K562 (cell line): Measurements from ENCODE around the gene XIRP1. TPM values are rescaled to one million over a fixed set of nuclear protein-coding genes. Genes with fewer than 3 reads are reported as not detected.

Source experiments
- ATAC-seq: fragments of 200-7000 bp; cut with Tn5 transposase; 3 replicates; pipeline ENCODE4 v1.9.1; 2020; ENCODE audit warnings: moderate library complexity
- BruUV-seq: library from RNA; stranded (reverse); fragments of 400-500 nt; replicated peaks from 2 replicates; lab custom pipeline; 2021; lab: Mats Ljungman, UMichigan
- CTCF ChIA-PET: fragments of 300-600 bp; formaldehyde crosslinking; extraction: SDS; loops from one replicate; lab custom pipeline; 2021; ENCODE audit warnings: low intra/inter-chr PET ratio; lab: Yijun Ruan, JAX
- POLR2A ChIA-PET: fragments of 300-600, 350-650 bp; sonication (Branson Sonifier 250); formaldehyde crosslinking; extraction: SDS; loops from one replicate; lab custom pipeline; 2021; ENCODE audit warnings: antibody characterized with exemption, inconsistent platforms; lab: Yijun Ruan, JAX
- DNase-seq, 4 experiments: peaks; one replicate each; pipeline versions ENCODE4 v3.0.0 to v3.0.0-alpha.2; 2011 to 2018; ENCODE audit warnings: low spot score in 3 of 4, mixed read lengths in 3 of 4; ENCODE audit errors: extremely low read depth in 1 of 4
- FAIRE-seq: peaks from 2 replicates; lab custom pipeline; 2011; peaks lifted over from hg19 to GRCh38; lab: Jason Lieb, UNC
- H2AFZ ChIP-seq: 2 replicates; pipeline ENCODE4 v1.6.0; 2011; ENCODE audit warnings: low read depth, low read length, control low read depth, inconsistent platforms
- H3K27ac ChIP-seq: fragments of 200-600 bp; 3 replicates; pipeline ENCODE4 v1.8.0; 2011; ENCODE audit warnings: low read depth, mild to moderate bottlenecking, control low read depth, inconsistent platforms, low read length, moderate library complexity, mixed read lengths; ENCODE audit errors: extremely low read depth
- H3K27me3 ChIP-seq, 2 experiments: fragments of 300-600 bp in 1 of 2; 2 replicates in 1 of 2; 3 replicates in 1 of 2; pipeline versions ENCODE4 v1.6.0 to v1.8.0; 2011; ENCODE audit warnings: inconsistent platforms in 2 of 2, low read length in 2 of 2, mild to moderate bottlenecking in 1 of 2, mixed read lengths in 1 of 2, moderate library complexity in 1 of 2; ENCODE audit not compliant: control insufficient read depth in 2 of 2, insufficient read depth in 2 of 2
- H3K36me3 ChIP-seq: fragments of 300-600 bp; 3 replicates; pipeline ENCODE4 v1.8.0; 2011; ENCODE audit warnings: mild to moderate bottlenecking, low read length, inconsistent platforms; ENCODE audit not compliant: control insufficient read depth, insufficient read depth
- H3K4me1 ChIP-seq, 2 experiments: fragments of 200-600 bp in 1 of 2; replicated peaks in 1 of 2; 2 replicates in 1 of 2; 3 replicates in 1 of 2; pipeline versions ENCODE4 v1.5.1 to v1.8.0; 2011; ENCODE audit warnings: inconsistent platforms in 2 of 2, low read length in 2 of 2, mild to moderate bottlenecking in 1 of 2, mixed read lengths in 1 of 2, moderate library complexity in 1 of 2; ENCODE audit not compliant: control insufficient read depth in 2 of 2, insufficient read depth in 2 of 2
- H3K4me2 ChIP-seq: 2 replicates; pipeline ENCODE4 v1.6.1; 2011; ENCODE audit warnings: low read length, control low read depth, inconsistent platforms, mixed read lengths; ENCODE audit not compliant: insufficient read depth
- H3K4me3 ChIP-seq: fragments of 200-600 bp; sonication (generic), shearing (Covaris generic); 2 replicates; pipeline ENCODE4 v1.5.1; 2016; ENCODE audit warnings: control low read depth, inconsistent platforms
- H3K79me2 ChIP-seq: fragments of 200-600 bp; 3 replicates; pipeline ENCODE4 v1.8.0; 2011; ENCODE audit warnings: low read length, inconsistent platforms; ENCODE audit not compliant: control insufficient read depth, insufficient read depth
- H3K9ac ChIP-seq, 2 experiments: 2 replicates each; pipeline versions ENCODE4 v1.6.0 to v1.6.1; 2011; ENCODE audit warnings: low read depth in 2 of 2, low read length in 2 of 2, control low read depth in 1 of 2, inconsistent platforms in 1 of 2, mild to moderate bottlenecking in 1 of 2, mixed read lengths in 1 of 2; ENCODE audit not compliant: insufficient read depth in 1 of 2
- H3K9me1 ChIP-seq: one replicate; pipeline ENCODE4 v1.6.0; 2011; ENCODE audit warnings: inconsistent platforms, mild to moderate bottlenecking, low read length, moderate library complexity; ENCODE audit not compliant: control insufficient read depth, insufficient read depth
- H3K9me3 ChIP-seq: replicated peaks from 2 replicates; pipeline ENCODE4 v1.5.1; 2011; ENCODE audit warnings: low read depth, low read length, inconsistent platforms; ENCODE audit not compliant: control insufficient read depth, insufficient read depth
- H4K20me1 ChIP-seq: replicated peaks from 2 replicates; pipeline ENCODE4 v1.6.1; 2011; ENCODE audit warnings: low read length, inconsistent platforms, mixed read lengths; ENCODE audit not compliant: control insufficient read depth, insufficient read depth
- ELF4 ChIP-seq: fragments of 450-650 bp; formaldehyde crosslinking; IDR thresholded peaks from 2 replicates; pipeline ENCODE4 v1.4.0; 2022; ENCODE audit warnings: missing genetic modification characterization
- HMG20A ChIP-seq: fragments of 450-650 bp; formaldehyde crosslinking; conservative IDR thresholded peaks from 2 replicates; pipeline ENCODE4 v1.4.0; 2020; ENCODE audit warnings: mild to moderate bottlenecking, mixed read lengths
- IFI16 ChIP-seq: fragments of 250-450 bp; sonication (Bioruptor Pico); IDR thresholded peaks from 2 replicates; pipeline ENCODE4 v2.1.2; 2022; ENCODE audit warnings: mild to moderate bottlenecking, inconsistent platforms
- ILF3 ChIP-seq: fragments of 450-650 bp; IDR thresholded peaks from 2 replicates; pipeline ENCODE4 v1.6.1; 2018; ENCODE audit warnings: antibody characterized with exemption, mild to moderate bottlenecking, moderate library complexity, borderline replicate concordance
- LEF1 ChIP-seq: fragments of 450-650 bp; IDR thresholded peaks from 2 replicates; pipeline ENCODE4 v1.6.1; 2016; ENCODE audit warnings: mild to moderate bottlenecking
- MCM5 ChIP-seq: fragments of 450-650 bp; IDR thresholded peaks from 2 replicates; pipeline ENCODE4 v1.6.1; 2016; ENCODE audit warnings: low read depth
- MEIS2 ChIP-seq: fragments of 450-650 bp; IDR thresholded peaks from 2 replicates; pipeline ENCODE4 v1.6.1; 2014; ENCODE audit warnings: mild to moderate bottlenecking; ENCODE audit not compliant: partially characterized antibody
- MYC ChIP-seq, 2 experiments: fragments of 250-450 bp in 1 of 2; sonication (Bioruptor Pico) in 1 of 2; IDR thresholded peaks; 2 replicates each; pipeline versions ENCODE4 v1.5.1 to v1.6.1; 2012 to 2021; ENCODE audit warnings: low read depth in 2 of 2, borderline replicate concordance in 1 of 2, improper control_type of control experiment in 1 of 2, low read length in 1 of 2, mild to moderate bottlenecking in 1 of 2, moderate library complexity in 1 of 2
- NCOA4 ChIP-seq: fragments of 450-650 bp; IDR thresholded peaks from 2 replicates; pipeline ENCODE4 v1.6.1; 2018; ENCODE audit warnings: mild to moderate bottlenecking; ENCODE audit not compliant: partially characterized antibody
- PHTF2 ChIP-seq: fragments of 250-450 bp; sonication (Bioruptor Pico); IDR thresholded peaks from 2 replicates; pipeline ENCODE4 v1.5.0; 2021; ENCODE audit warnings: mild to moderate bottlenecking
- POLR2AphosphoS2 ChIP-seq: IDR thresholded peaks from 2 replicates; pipeline ENCODE4 v1.6.1; 2012; ENCODE audit warnings: low read length, improper control_type of control experiment
- SRSF7 ChIP-seq: fragments of 200-400 bp; formaldehyde crosslinking; optimal IDR thresholded peaks from 2 replicates; pipeline ENCODE3; 2017; ENCODE audit warnings: mild to moderate bottlenecking, low read depth, low read length
- SUPT5H ChIP-seq: fragments of 450-650 bp; IDR thresholded peaks from 2 replicates; pipeline ENCODE4 v1.6.1; 2016
- ZBED1 ChIP-seq: IDR thresholded peaks from 2 replicates; pipeline ENCODE4 v1.6.1; 2014
- ZC3H8 ChIP-seq: fragments of 450-650 bp; IDR thresholded peaks from 2 replicates; pipeline ENCODE4 v1.6.1; 2017
- ZNF146 ChIP-seq: IDR thresholded peaks from one replicate; pipeline ENCODE4 v1.6.1; 2018; ENCODE audit warnings: missing compliant biosample characterization; ENCODE audit not compliant: unreplicated experiment
- ZNF224 ChIP-seq: sonication (generic); formaldehyde crosslinking; IDR thresholded peaks from 2 replicates; pipeline ENCODE4 v1.8.0; 2022; ENCODE audit warnings: mild to moderate bottlenecking, missing genetic modification reagents
- ZNF561 ChIP-seq: fragments of 450-650 bp; formaldehyde crosslinking; conservative IDR thresholded peaks from 2 replicates; pipeline ENCODE4 v1.4.0; 2020; ENCODE audit warnings: mild to moderate bottlenecking, moderate library complexity
- WGBS: fragments of 100-300 bp; shearing (Covaris generic); methylation state at CpG from one replicate; pipeline ENCODE4 v1.1.6; 2016; ENCODE audit warnings: low coverage, mixed read lengths; ENCODE audit not compliant: insufficient coverage; ENCODE audit errors: missing lambda C conversion rate; 5-methylcytosine and 5-hydroxymethylcytosine counted together
- in situ Hi-C: fragments of 300-500 bp; cut with MboI; formaldehyde crosslinking; loops from 4 replicates; pipeline ENCODE4 v1.15.0; 2018; ENCODE audit warnings: inconsistent platforms, mixed read lengths
- intact Hi-C: fragments of 100-400 bp; cut with micrococcal nuclease; formaldehyde crosslinking; loops from 2 replicates; pipeline ENCODE4 v1.14.2; 2022
- polyA plus RNA-seq, 8 experiments: library from polyadenylated mRNA; depleted of rRNA in 4 of 8; stranded (reverse) in 5 of 8; unstranded in 3 of 8; fragments of >200 nt; fragmentation: Nextera tagmentation in 2 of 8; fragmentation: Illumina TruSeq in 1 of 8; extraction: Ambion mirVana in 2 of 8; extraction: Trizol in 1 of 8; gene quantifications; 2 replicates each; pipeline versions ENCODE4 v1.2.1 to v1.2.3, GENCODE V29; 2011 to 2014; ENCODE audit warnings: inconsistent platforms in 1 of 8, missing spikeins in 1 of 8
- total RNA-seq, 7 experiments: library from RNA; depleted of rRNA in 6 of 7; stranded (reverse); fragments of >200 nt in 6 of 7; fragmentation: Illumina TruSeq in 2 of 7; extraction: Trizol in 2 of 7; gene quantifications; 2 replicates each; pipeline versions ENCODE4 v1.2.1 to v1.2.3, GENCODE V29; 2011 to 2021; ENCODE audit warnings: low replicate concordance in 1 of 7
- TF ChIP-seq, protein P1 (sequence below): fragments of 250-450 bp; sonication (Bioruptor Pico); IDR thresholded peaks from 2 replicates; pipeline ENCODE4 v1.4.0; 2020

The XIRP1 gene
- total and polyA plus RNA-seq, 9 of the 15 experiments (the other 6 are each of a cell fraction or from before 2014, with no cell fraction given) = 0.03 to 0.27 (median 0.08) TPM; not detected in 3

DNA sequence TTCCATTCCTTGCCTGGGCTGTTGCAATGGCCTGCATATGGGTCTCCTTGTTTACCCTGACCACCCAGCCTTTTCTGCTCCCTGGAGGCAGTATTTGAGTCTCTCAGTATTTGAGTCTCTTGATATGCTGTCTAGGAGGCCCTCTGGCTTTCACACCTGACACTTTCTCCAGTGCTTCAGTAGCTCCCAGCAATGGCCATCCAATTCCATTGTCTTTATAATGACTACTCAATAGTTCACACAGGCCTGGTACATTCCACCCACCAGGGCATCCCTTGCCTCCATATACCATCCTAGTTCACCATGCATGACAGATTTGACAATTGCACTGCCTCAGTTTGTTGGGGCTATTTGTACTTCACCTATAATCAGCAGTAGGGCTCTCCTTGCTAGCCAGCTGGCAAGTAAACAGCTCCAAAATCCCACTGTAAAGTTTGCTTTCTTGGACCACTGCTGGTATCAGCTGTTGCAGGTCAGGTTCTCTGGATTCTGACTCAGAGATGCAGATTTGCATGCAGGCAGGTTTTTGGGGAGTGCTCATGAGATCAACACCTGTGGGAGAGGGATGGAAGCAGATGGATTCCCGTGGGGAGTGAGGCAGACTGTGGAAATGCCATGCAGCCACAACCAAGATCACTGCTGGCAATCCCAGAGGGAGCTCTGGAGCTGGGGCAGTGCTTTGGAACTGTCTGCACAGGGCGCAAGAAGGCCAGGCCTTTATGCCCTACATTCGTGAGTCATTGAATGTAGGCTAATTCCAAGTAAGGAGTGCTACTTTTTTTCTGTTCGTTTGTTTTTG, 19.1 kb upstream of the XIRP1 start:
- no peaks in the 10 kb centered on the region for H3K36me3 ChIP-seq
- no peaks in the 10 kb centered on the region for H3K9me1 ChIP-seq
- POLR2A ChIA-PET = no interaction called here
- intact Hi-C loops (no loop called here), in situ Hi-C loops (no loop called here)
- TF ChIP-seq PHTF2 = no peak
- TF ChIP-seq LEF1 = no peak
- no peak for TF ChIP-seq MCM5
- TF ChIP-seq ZNF561 (CRISPR knock-in tag) = no peak
- no peak for TF ChIP-seq ZC3H8
- no peak for TF ChIP-seq MEIS2
- TF ChIP-seq ELF4 (CRISPR knock-in tag) = no peak
- no peak overlapping the region for H2AFZ ChIP-seq
- no peak overlapping the region for H3K4me3 ChIP-seq
- no peaks in the 10 kb centered on the region for H4K20me1 ChIP-seq
- peaks cover 30% of the 10 kb centered on the region in 2 experiments for H3K27me3 ChIP-seq
- no peak for ATAC-seq
- 2% methylated on average over 4 of the region's 4 CpGs for WGBS
- CTCF ChIA-PET = no interaction called here
- FAIRE-seq = no peak
- H3K4me2 ChIP-seq = no peak overlapping the region
- H3K9me3 ChIP-seq = no peaks in the 10 kb centered on the region
- H3K9ac ChIP-seq = no peak overlapping the region
- H3K27ac ChIP-seq = no peak overlapping the region
- no peaks in the 10 kb centered on the region for H3K4me1 ChIP-seq
- no peak for DNase-seq
- H3K79me2 ChIP-seq = no peaks in the 10 kb centered on the region
- BruUV-seq = no TSS peak

DNA sequence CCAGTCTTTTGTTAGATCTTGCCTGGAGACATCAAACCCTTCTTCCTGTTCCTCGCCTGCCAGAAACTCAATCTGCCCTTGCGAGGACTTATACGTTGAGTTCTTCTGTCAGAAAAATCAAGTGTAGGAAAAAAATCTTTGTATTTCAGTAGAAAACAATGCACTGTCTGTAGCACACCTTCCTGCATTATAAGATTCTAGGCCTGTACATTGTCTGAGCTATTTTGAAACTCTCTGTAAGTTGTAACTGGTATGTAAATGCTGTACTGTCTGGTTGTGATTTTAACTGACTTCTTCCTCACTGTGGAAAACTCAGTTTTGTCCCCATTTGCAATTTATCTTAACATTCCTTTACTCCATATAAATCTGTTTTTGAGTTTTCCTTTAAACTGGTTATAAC, 17.7 kb upstream of the XIRP1 start:
- Histone ChIP-seq H3K27ac (no peak overlapping the region), H3K4me1 (no peaks in the 10 kb centered on the region), H2AFZ (no peak overlapping the region), H3K36me3 (no peaks in the 10 kb centered on the region), H3K9ac (no peak overlapping the region), H3K27me3 (peaks cover 32 to 33% of the 10 kb centered on the region in 2 experiments), H4K20me1 (no peaks in the 10 kb centered on the region), H3K79me2 (no peaks in the 10 kb centered on the region), H3K9me1 (no peaks in the 10 kb centered on the region), H3K4me3 (no peak overlapping the region), H3K9me3 (no peaks in the 10 kb centered on the region), H3K4me2 (no peak overlapping the region)
- 7% methylated on average over 3 of the region's 3 CpGs for WGBS
- FAIRE-seq (no peak), ATAC-seq (no peak), DNase-seq (no peak)
- POLR2A ChIA-PET = interaction anchor here (0.7 kb wide), 1 partner anchor 809 kb away, joined by 3 read pairs; no protein-coding TSS in a partner anchor
- in situ Hi-C loops = no loop called here
- CTCF ChIA-PET = no interaction called here
- BruUV-seq = no TSS peak
- intact Hi-C loops = no loop called here
- TF ChIP-seq ZBED1 (no peak), NCOA4 (no peak), ZNF224 (CRISPR knock-in tag) (no peak), ZNF146 (CRISPR knock-in tag) (no peak), SRSF7 (no peak), HMG20A (CRISPR knock-in tag) (no peak), ILF3 (no peak), IFI16 (CRISPR knock-in tag) (no peak), POLR2AphosphoS2 (no peak), SUPT5H (no peak), MYC (IDR thresholded peaks at IDR 0.05; ENCODE audit: low read depth, low read length) (no peak), MYC (CRISPR knock-in tag; IDR thresholded peaks at IDR 0.05; ENCODE audit: borderline replicate concordance, low read depth) (no peak)
- TF ChIP-seq, protein P1, sequence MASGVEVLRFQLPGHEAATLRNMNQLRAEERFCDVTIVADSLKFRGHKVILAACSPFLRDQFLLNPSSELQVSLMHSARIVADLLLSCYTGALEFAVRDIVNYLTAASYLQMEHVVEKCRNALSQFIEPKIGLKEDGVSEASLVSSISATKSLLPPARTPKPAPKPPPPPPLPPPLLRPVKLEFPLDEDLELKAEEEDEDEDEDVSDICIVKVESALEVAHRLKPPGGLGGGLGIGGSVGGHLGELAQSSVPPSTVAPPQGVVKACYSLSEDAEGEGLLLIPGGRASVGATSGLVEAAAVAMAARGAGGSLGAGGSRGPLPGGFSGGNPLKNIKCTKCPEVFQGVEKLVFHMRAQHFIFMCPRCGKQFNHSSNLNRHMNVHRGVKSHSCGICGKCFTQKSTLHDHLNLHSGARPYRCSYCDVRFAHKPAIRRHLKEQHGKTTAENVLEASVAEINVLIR = no peak
